ENCODE results near the gene DNAJC21. TPM values are rescaled to one million over a fixed set of nuclear protein-coding genes. Genes with fewer than 3 reads are reported as not detected.

DNAJC21 gene
- total and polyA plus RNA-seq, 9 of the 15 experiments (the other 6 are each of a cell fraction or from before 2014, with no cell fraction given): 26.6 to 105 (median 70.7) TPM

- TF ChIP-seq BCLAF1 (IDR thresholded peaks at IDR 0.05; ENCODE audit: borderline replicate concordance in 1 of 2, control insufficient read depth in 1 of 2, low read depth in 2 of 2, low read length in 1 of 2): 0 out of 4 replicates have a peak, but pooled peaks of 1 of the 2 experiments have one; percentile 46
- no peak for TF ChIP-seq POLR2B (IDR thresholded peaks at IDR 0.05; ENCODE audit: low read depth, partially characterized antibody)
- peak in 1 of 2 experiments; percentile 50; a peak in 1 of 4 replicates for TF ChIP-seq HDAC1 (IDR thresholded peaks at IDR 0.05)
- TF ChIP-seq ZBTB2 (IDR thresholded peaks at IDR 0.05): peak; percentile 12; the same call in 1 of the 2 replicates
- no peak for TF ChIP-seq SMARCB1 (IDR thresholded peaks at IDR 0.05; ENCODE audit: insufficient read length, low read depth)
- TF ChIP-seq RB1 (IDR thresholded peaks at IDR 0.05; ENCODE audit: low read depth): no peak
- TF ChIP-seq ASH1L (IDR thresholded peaks at IDR 0.05; ENCODE audit: borderline replicate concordance, low read depth, partially characterized antibody): peak; percentile 40
- peak; percentile 68; the same call in 1 of the 2 replicates for TF ChIP-seq ZC3H8 (IDR thresholded peaks at IDR 0.05)
- no peak for TF ChIP-seq GTF2A2 (tag; IDR thresholded peaks at IDR 0.05)
- TF ChIP-seq E4F1 (CRISPR knock-in tag; IDR thresholded peaks at IDR 0.05; ENCODE audit: borderline replicate concordance): no peak
- TF ChIP-seq ZNF740 (CRISPR knock-in tag; IDR thresholded peaks at IDR 0.05): no peak
- no peak for TF ChIP-seq ZNF740 (tag; IDR thresholded peaks at IDR 0.05)
- no peak for TF ChIP-seq ETV5 (CRISPR knock-in tag; IDR thresholded peaks at IDR 0.05; ENCODE audit: low read depth)
- TF ChIP-seq ARID2 (IDR thresholded peaks at IDR 0.05): peak; percentile 57; the same call in 1 of the 2 replicates
- TF ChIP-seq HOXB6 (CRISPR knock-in tag; IDR thresholded peaks at IDR 0.05; ENCODE audit: borderline replicate concordance): no peak
- TF ChIP-seq RBM17 (IDR thresholded peaks at IDR 0.05; ENCODE audit: borderline replicate concordance, low read depth, low read length): no peak
- TF ChIP-seq NELFE (IDR thresholded peaks at IDR 0.05; ENCODE audit: insufficient read depth, insufficient read length): no peak
- no peak for TF ChIP-seq SREBF2 (CRISPR knock-in tag; IDR thresholded peaks at IDR 0.05)
- TF ChIP-seq MNT (conservative IDR thresholded peaks at IDR 0.05): no peak
Observed at GRCh38 chr5:34930870-34931269, 1.5 kb downstream of the DNAJC21 start (continued).
